NB4 (cell line): ENCODE results near the gene FGD3.

Experiments
- POLR2A ChIP-seq: IDR thresholded peaks from 2 replicates; pipeline ENCODE4 v1.6.1; 2011; ENCODE audit warnings: mild to moderate bottlenecking; ENCODE audit not compliant: insufficient read length; ENCODE audit errors: extremely low read depth
- TF ChIP-seq, protein P1 (sequence below): IDR thresholded peaks from one replicate; pipeline ENCODE4 v1.5.1; 2012; ENCODE audit warnings: low read depth, low read length
- TF ChIP-seq, protein P2 (sequence below): IDR thresholded peaks from 2 replicates; pipeline ENCODE4 v1.6.1; 2011; ENCODE audit warnings: low read depth, low read length

DNA sequence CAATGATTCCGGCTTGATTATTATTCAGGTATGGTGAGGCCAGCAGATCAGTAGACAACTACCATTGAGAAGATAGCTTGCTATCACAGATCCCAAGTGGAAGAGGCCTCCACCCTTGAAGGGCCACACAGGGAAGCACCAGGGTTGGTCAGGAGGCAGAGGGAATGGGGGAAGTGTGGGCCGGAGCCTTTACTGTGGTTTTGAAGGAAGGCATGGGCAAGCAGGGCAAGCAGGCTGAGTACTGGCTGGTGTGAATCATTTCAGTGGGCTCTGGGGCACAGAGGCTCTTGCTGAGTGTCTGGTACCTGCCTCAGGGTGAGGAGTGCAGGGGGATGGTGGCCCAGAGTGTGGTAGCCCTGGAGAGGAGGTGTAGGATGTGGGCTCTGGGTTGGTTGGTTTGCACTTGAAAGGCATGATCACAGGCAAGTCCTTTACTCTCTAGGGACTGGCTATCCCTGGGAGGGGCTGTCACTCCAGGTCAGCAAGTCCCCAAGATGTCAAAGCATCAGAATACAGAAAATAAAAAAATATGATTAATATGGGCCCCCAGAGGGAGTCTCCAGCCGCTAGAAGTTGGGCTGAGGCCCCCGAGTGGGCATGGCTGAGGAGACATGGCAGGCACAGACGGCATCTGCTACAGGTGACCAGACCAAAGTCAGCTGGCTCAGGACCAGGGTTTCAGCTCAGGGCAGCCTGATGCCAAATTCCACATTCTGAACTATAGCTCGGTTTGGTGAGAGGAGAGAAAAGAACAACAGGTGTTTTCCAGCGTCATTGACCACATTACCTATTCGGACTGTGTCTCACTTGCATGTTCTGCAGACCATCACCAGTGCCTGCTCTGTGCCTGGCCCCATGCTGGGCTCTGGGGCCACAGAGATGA, 101.5 kb downstream of the FGD3 start:
- no peak for TF ChIP-seq POLR2A
- TF ChIP-seq, protein P1, sequence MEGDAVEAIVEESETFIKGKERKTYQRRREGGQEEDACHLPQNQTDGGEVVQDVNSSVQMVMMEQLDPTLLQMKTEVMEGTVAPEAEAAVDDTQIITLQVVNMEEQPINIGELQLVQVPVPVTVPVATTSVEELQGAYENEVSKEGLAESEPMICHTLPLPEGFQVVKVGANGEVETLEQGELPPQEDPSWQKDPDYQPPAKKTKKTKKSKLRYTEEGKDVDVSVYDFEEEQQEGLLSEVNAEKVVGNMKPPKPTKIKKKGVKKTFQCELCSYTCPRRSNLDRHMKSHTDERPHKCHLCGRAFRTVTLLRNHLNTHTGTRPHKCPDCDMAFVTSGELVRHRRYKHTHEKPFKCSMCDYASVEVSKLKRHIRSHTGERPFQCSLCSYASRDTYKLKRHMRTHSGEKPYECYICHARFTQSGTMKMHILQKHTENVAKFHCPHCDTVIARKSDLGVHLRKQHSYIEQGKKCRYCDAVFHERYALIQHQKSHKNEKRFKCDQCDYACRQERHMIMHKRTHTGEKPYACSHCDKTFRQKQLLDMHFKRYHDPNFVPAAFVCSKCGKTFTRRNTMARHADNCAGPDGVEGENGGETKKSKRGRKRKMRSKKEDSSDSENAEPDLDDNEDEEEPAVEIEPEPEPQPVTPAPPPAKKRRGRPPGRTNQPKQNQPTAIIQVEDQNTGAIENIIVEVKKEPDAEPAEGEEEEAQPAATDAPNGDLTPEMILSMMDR: no peak
- TF ChIP-seq, protein P2, sequence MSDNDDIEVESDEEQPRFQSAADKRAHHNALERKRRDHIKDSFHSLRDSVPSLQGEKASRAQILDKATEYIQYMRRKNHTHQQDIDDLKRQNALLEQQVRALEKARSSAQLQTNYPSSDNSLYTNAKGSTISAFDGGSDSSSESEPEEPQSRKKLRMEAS: no peak
